ENCODE measurements around the gene FRMD7. TPM values are rescaled to one million over a fixed set of nuclear protein-coding genes. Genes with fewer than 3 reads are reported as not detected.

Gene FRMD7
- polyA plus RNA-seq, 3 donors from 2014 or later = not detected

DNA sequence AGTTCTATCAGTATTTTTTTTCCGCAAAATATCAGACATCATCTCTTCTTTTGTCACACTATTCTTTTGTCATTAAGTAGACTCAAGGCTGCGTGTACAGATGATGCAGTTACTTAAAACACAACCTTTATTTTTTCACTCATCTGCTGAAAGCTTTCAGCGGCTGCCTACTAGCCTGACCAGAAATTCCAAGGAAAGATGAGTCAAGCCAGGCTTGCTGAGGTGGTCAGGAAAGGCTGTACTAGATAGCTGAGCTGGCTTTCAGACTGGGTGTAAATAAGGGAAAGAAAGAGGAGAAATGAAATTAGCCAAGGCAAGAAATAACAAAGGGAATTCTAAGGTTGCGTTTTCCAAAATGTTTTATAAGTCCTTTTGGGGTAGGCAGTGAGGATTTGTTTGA lies 86.8 kb downstream of the FRMD7 start:
- Mint-ChIP-seq H3K27ac (no peak overlapping the region), H3K4me1 (peaks cover 67 to 95% of the 10 kb centered on the region in 2 donors), H3K4me3 (no peak overlapping the region)

DNA sequence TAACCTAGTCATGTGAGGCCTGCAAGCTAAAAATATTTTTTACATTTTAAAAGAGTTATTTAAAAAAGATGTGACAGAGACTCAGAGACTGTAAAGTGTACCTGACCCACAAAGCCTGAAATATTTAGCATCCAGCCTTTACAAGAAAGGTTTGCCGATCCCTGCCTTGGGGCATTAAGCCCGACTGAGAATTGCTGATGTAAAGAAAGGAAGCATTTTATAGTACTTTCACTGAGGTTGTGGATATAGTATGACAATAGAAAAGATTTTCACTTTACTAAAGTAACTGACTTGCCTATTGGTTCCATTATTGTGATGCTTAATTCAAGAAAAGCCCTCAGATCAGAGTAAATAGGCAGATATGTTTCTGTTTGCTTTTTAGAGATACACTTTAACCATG lies 87.8 kb downstream of the FRMD7 start:
- H3K4me3 Mint-ChIP-seq = peak overlapping the region in 1 of 5 donors; percentile 11
- H3K27me3 Mint-ChIP-seq (ENCODE audit: low read depth in 3 of 3) = peaks cover 0 to 7% (median 0%) of the 10 kb centered on the region in 3 donors
- no peaks in the 10 kb centered on the region for H3K9me3 Mint-ChIP-seq
- peak overlapping the region in 1 of 6 donors; percentile 34 for H3K27ac Mint-ChIP-seq
- H3K36me3 Mint-ChIP-seq = no peaks in the 10 kb centered on the region
- DNase-seq = no peak
- H3K4me1 Mint-ChIP-seq = peaks cover 67 to 95% of the 10 kb centered on the region in 2 donors

More for the DNA sequence above, 86.8 kb downstream of the FRMD7 start:
- H3K36me3 Mint-ChIP-seq = no peaks in the 10 kb centered on the region
- no peak for DNase-seq
- H3K27me3 Mint-ChIP-seq (ENCODE audit: low read depth in 3 of 3) = peaks cover 0 to 4% (median 0%) of the 10 kb centered on the region in 3 donors
- no peaks in the 10 kb centered on the region for H3K9me3 Mint-ChIP-seq

- no peaks in the 10 kb centered on the region for H3K9me3 Mint-ChIP-seq
- peak overlapping the region in 5 of 6 donors; percentile 13 to 68 (median 65) for H3K27ac Mint-ChIP-seq
- H3K4me3 Mint-ChIP-seq = peak overlapping the region in 3 of 5 donors; percentile 47 to 70 (median 67)
- peaks cover 0 to 4% (median 0%) of the 10 kb centered on the region in 3 donors for H3K27me3 Mint-ChIP-seq (ENCODE audit: low read depth in 3 of 3)
- DNase-seq = no peak
- H3K36me3 Mint-ChIP-seq = no peaks in the 10 kb centered on the region
- H3K4me1 Mint-ChIP-seq = peaks cover 70 to 94% of the 10 kb centered on the region in 2 donors
These were observed 90.3 kb downstream of the FRMD7 start for GRCh38 chrX:132037479-132037993.

GRCh38 chrX:132034648-132035047 lies 93.2 kb downstream of the FRMD7 start:
- peaks cover 72 to 91% of the 10 kb centered on the region in 2 donors for H3K4me1 Mint-ChIP-seq
- no peak for DNase-seq
- H3K9me3 Mint-ChIP-seq = no peaks in the 10 kb centered on the region
- H3K36me3 Mint-ChIP-seq = no peaks in the 10 kb centered on the region
- H3K27ac Mint-ChIP-seq = peak overlapping the region in 2 of 6 donors; percentile 10 to 76
- H3K4me3 Mint-ChIP-seq = peak overlapping the region in 3 of 5 donors; percentile 1 to 36 (median 11)
- peaks cover 0 to 6% (median 2%) of the 10 kb centered on the region in 3 donors for H3K27me3 Mint-ChIP-seq (ENCODE audit: low read depth in 3 of 3)

GRCh38 chrX:132033166-132033565 lies 94.7 kb downstream of the FRMD7 start:
- no peaks in the 10 kb centered on the region for H3K36me3 Mint-ChIP-seq
- no peaks in the 10 kb centered on the region for H3K9me3 Mint-ChIP-seq
- H3K27me3 Mint-ChIP-seq (ENCODE audit: low read depth in 3 of 3) = peaks cover 0 to 6% (median 2%) of the 10 kb centered on the region in 3 donors
- peaks cover 75 to 91% of the 10 kb centered on the region in 2 donors for H3K4me1 Mint-ChIP-seq
- H3K4me3 Mint-ChIP-seq = no peak overlapping the region
- no peak for DNase-seq
- peak overlapping the region in 5 of 6 donors; percentile 19 to 63 (median 56) for H3K27ac Mint-ChIP-seq

- H3K27me3 Mint-ChIP-seq (ENCODE audit: low read depth in 3 of 3) = peaks cover 0 to 6% (median 2%) of the 10 kb centered on the region in 3 donors
- no peak for DNase-seq
- no peaks in the 10 kb centered on the region for H3K36me3 Mint-ChIP-seq
- H3K4me1 Mint-ChIP-seq = peaks cover 76 to 91% of the 10 kb centered on the region in 2 donors
- no peaks in the 10 kb centered on the region for H3K9me3 Mint-ChIP-seq
- peak overlapping the region in 3 of 5 donors; percentile 0 to 66 (median 36) for H3K4me3 Mint-ChIP-seq
- peak overlapping the region in 5 of 6 donors; percentile 7 to 65 (median 23) for H3K27ac Mint-ChIP-seq
These were observed 96.0 kb downstream of the FRMD7 start for GRCh38 chrX:132031867-132032266.

DNA sequence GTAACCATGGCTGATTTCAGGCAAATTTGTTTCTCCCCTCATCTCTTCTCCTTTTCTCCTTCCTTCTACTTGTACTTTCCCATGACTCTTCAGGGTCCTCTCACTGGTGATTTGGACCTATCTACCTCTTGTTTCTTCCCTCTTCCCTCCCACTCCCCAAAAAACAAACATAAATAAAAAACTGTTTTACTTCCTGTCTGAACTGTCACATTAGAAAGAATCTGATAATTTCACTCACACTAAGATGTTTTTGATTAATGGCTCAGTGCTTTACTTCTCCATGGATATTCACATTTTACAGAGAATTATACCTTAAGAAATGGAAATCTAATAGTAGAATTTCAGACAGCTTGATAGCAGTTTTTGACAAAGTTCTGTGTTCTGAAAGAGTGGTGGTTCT lies 97.6 kb downstream of the FRMD7 start:
- Mint-ChIP-seq H3K27me3 (ENCODE audit: low read depth in 3 of 3) (peaks cover 0 to 2% (median 2%) of the 10 kb centered on the region in 3 donors), H3K4me3 (peak overlapping the region in 4 of 5 donors; percentile 3 to 48 (median 22)), H3K36me3 (no peaks in the 10 kb centered on the region), H3K9me3 (no peaks in the 10 kb centered on the region), H3K4me1 (peaks cover 78 to 92% of the 10 kb centered on the region in 2 donors), H3K27ac (peak overlapping the region; percentile 23 to 74 (median 67))
- DNase-seq = no peak

Other genes starting within 250 kb of the FRMD7 start
- 100 to 1,000 TPM in 2 of 3 donors, 10 to 100 TPM in 1; 94.0 to 114 (median 104) TPM for gene STK26, start 104.7 kb downstream of the FRMD7 start, polyA plus RNA-seq
- 10 to 100 TPM; 21.6 to 24.7 (median 24.2) TPM for gene RAP2C, start 91.4 kb upstream of the FRMD7 start, polyA plus RNA-seq